ENCODE measurements around the gene BZW1.
"Not testable (repeated sequence)": the region's sequence is repeated elsewhere in the genome, so short reads cannot be mapped to it uniquely, and the experiment has no call there.

BZW1 gene

DNA sequence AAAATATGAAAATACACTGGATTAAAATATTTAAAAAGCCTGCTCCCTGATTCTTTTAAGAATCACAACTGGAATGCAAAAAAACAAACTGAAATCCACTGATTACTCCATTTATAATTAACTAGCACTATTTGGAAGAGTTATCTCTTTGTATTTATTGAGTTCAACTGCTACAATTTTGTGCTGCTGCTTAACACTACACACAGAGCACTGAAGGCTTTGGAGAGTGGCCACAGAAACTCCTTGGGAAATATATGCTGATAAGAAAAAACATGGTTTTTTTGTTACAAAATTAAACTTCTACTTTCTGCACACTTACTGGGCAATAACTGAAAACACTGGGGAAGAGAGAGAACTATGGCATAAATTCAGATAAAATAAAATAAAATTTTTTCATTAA lies 19.8 kb upstream of the BZW1 start:
- no peak for DNase-seq

GRCh38 chr2:200794143-200794542 lies 17.6 kb upstream of the BZW1 start:
- no peak for DNase-seq

DNA sequence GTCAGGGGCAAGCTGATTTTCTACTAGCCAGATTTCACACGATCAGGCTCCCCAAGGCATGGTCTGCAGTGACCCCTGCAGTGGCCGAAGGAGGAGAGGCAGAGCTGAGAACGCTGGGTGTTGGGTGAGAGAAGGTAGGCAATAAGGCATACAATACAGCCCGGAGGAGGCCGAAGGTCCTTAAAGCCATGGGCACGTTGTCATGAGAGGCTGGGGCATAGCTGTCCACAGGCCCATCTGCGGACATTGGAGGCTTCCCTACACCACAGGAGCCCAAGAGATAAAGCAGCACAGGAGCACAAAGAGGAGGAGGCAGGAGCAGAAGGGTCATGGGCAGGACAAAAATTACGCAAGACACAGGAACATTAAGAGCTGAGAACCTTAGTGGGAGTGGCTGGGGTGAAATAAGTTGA lies 16.7 kb upstream of the BZW1 start:
- peak in 3 of 4 experiments; percentile 18 to 51 (median 41) for DNase-seq

- DNase-seq, result peak in 1 of 4 experiments; percentile 13
Observed at GRCh38 chr2:200796561-200796960, 15.1 kb upstream of the BZW1 start.

- peak in 3 of 4 experiments; percentile 26 to 34 (median 34) for DNase-seq
Observed at GRCh38 chr2:200797242-200797770, 14.4 kb upstream of the BZW1 start.

DNA sequence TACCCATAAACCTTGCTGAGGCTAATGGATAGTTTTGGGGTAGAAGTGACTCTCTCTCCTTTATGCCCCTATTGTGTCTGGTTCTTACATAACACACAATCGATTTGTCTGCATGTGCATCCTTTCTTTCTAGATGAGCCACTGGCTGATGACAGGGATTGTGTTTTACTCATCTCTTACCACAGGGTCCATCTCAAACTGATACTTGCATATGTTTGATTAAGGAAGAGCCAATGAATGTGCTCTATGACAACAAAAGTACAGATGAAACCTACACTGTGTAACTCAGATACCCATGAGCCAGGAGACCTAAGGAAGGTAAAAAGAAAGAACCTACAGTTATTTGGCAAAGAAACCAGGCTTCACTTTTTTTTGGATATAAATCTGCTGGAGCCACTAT lies 13.2 kb upstream of the BZW1 start:
- DNase-seq, result no peak

DNA sequence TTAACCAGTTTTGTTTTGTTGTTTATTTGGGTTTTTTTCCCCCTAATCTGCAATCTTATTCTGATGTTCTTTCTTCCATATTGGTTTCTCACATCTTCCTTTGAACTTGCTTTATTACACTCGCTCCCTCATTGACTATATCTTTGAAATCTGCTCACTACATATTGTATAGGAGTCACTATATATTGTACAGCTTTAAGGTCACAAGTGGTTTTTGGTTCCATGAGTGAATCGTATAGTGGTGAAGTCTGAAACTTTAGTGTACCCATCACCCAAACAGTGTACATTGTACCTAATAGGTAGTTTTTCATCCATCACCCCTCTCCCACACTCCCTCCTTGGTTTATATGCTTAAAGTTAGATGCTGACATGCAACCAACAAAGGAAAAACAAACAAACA lies 11.3 kb upstream of the BZW1 start:
- DNase-seq, result no peak

GRCh38 chr2:200801431-200801830 lies 10.3 kb upstream of the BZW1 start:
- not testable (repeated sequence) for DNase-seq

DNA sequence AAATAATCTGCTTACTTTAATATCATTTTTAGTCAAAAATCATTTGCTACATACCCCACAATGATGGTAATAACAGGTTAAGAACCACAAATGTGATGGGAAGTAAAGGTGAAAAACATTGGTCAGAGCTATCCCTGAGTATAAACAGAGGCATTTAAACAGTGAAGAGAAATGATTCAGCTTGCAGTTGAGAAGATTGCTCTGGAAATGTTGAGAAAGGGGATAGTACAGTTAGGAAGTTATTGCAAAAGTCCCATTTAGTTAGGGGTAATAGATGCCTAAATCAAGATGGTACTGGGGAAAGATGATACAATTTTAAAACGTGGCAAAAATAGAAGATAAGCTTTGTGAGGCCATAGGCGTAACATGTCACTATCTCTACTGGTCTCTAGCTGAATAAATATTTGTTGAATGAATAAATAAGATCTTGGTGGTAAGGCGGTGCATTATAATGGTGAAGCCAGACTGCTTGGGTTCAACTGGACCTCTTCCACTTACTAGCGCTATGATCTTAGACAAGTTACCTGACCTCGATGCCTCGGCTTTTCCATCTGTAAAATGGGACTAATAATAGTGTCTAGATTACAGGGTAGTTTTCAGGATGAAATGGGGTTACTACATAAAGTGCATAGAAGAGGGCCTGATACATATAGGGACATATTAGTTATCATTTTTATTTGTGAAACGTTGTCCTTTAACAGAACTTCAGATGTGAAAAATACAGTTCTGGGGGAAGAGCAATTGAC lies 2.0 kb upstream of the BZW1 start:
- DNase-seq, result no peak

DNA sequence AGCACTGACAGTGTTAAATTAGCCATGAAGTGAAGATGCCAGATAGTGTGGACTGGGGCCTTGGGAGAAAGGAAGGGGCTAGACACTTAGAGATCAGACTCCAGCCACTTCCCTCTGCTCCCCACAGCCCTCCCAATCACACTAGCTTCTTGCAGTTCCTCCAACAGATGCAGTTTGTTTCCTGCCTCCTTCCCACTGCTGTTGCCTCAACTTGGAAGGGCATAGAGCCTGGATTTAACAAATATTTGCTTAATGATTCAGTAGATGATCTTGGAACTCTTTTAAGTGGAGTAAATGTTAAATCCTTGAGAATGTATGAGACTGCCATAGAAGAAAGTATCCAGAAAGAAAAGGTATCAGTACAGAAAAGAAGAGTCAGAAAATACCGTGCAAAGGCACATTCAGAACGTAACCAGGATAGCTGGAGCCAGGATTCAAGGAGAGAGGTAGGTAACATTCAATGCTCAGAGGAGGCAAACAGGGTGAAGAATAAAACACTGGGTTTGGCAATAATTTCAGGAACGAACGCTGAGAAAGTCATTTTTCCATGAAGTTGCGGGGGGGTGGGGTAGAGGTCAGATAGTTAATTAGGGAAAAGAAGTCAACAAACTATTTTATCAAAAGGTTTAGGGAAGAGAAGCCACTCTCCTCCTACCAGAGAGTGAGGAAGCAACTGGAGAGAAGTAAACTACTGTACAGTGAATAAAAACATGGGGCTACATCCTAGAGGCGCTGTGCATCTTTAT lies 1.3 kb upstream of the BZW1 start:
- DNase-seq, result peak; percentile 50 to 69 (median 64)

DNA sequence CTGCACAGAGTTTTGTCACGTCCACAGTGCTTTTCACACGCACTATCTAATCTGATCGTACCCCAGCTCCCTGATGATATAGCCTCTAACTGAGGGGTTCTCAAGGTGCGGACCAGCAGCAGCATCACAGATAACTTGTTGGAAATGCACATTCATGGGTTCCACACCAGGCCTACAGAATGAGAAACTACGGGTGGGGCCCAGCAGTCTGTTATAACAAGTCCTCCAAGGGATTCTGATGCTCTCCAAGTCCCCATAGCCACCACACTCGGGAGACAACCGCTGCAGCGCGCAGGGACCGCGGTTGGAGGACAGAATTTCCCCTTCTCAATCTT lies 745 bp upstream of the BZW1 start:
- no peak for DNase-seq

GRCh38 chr2:200812122-200813022 lies 662 bp downstream of the BZW1 start:
- DNase-seq, result peak; percentile 81 to 91 (median 86)

GRCh38 chr2:200814276-200814815 lies 2.6 kb downstream of the BZW1 start:
- DNase-seq, result peak in 2 of 4 experiments; percentile 4 to 52

DNA sequence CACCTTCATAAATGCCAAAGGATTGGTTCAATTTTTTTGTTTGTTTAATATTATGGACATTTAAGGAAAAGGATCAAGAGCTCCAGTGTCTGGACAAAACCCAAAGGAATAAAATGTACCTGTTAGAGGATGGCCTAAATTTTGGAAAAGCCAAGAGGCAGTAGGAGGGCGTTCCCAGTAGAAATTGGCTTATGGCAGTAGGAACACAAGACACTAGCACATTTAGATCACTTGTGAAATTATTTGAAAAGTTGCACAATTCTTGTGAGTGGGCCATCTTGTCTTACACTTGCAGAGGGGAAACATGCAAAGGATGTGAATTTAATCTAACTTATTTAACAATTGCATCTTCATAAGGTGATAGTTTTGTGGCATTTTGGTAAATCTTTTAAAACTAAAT lies 3.2 kb downstream of the BZW1 start:
- peak; percentile 35 to 71 (median 53) for DNase-seq

DNA sequence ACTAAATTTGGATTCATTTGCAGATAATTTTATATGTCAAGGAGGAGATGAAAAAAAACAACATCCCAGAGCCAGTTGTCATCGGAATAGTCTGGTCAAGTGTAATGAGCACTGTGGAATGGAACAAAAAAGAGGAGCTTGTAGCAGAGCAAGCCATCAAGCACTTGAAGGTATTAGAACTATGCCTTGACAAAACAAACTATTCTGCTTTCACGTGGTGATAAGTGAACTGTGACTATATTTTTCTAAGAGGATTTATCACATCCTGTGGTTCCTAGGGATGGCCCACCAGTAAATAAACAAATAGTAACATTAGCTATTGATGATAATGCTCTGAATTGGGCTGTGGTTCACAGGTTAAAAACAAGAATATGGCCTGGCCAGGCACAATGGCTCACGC lies 7.0 kb downstream of the BZW1 start:
- DNase-seq, result not testable (repeated sequence)

- DNase-seq, result no peak
Observed at GRCh38 chr2:200820573-200821234, 9.0 kb downstream of the BZW1 start.

DNA sequence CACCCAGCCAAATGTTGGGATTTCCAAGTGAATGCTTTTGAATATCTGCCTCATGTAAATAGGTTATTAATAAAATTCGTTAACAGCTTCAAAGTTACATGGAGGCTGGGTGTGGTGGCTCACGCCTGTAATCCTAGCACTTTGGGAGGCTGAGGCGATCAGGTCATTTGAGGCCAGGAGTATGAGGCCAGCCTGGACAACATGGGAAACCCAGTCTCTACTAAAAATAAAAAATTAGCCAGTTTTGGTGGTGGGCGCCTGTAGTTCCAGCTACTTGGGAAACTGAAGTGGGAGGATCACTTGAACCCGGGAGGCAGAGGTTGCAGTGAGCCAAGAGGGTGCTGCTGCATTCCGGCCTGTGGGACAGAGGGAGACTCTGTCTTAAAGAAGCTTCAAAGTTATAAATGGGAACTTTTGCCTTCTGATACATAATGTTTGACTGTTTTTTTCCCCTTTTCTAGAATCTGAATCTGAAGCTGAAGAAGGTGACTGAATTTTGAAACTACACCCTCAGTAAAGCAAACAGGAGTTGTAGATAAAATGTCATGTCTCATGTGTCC lies 10.1 kb downstream of the BZW1 start:
- peak in 1 of 4 experiments; percentile 12 for DNase-seq

DNA sequence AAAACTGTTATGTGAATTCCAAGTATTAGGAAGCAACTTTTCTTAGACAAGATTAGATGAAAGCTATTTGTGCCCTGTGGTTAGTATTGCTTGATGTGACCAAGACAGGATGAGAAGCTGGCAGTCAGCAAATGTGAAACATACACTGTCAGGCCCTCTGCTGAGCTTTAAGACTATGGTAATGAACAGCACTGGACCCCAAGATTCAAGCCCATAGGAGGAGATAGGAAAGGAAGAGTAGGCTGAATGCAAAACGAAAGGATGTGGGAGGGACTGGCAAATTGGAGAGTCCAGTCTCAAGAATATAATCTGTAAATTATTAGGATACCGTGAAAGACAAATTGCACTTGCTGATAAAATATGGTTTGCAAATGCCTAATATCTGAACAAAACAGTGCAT lies 16.4 kb downstream of the BZW1 start:
- no peak for DNase-seq

- DNase-seq, result no peak
Observed at GRCh38 chr2:200828572-200829257, 17.0 kb downstream of the BZW1 start.

DNA sequence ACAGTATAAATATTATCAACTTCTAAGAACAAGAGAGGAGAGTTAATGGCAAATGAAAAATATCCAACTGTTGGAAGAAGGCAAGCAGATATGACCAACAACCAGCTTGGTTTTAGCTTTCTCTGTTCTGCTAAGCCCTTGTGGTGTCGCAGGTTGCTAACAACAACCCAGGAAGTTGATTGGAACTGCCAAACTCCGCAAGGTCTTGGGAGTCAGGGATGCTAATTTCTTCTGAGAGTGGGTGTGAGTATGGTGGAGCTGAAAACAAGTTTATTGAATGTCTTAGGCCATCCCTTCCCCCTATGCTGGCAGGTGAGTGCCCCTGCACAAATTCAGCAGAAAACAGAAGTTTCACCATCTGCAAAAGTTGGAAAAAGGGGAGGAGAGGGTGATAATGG lies 17.5 kb downstream of the BZW1 start:
- no peak for DNase-seq

DNA sequence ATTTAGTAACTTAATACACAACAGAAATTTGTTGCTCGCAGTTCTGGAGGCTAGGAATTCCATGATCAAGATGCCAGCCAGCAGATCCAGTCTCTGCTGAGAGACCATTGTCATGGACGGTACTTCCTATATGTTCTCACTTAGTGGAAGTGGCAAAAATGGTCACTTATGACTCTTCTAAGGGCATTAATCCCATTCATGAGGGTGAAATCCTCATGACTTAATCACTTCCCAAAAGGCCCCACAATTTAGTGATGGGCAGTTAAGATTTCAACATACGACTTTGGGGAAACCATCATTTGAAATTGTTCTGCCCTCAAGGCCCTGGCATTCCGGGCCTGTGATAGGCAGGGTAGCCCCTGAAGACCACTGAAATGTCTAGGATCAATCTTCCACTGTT lies 23.0 kb downstream of the BZW1 start:
- peak in 2 of 4 experiments; percentile 17 to 30 for DNase-seq

All from suppressor macrophage (primary cell).